ENCODE measurements around the gene PPP6R2. TPM values are rescaled to one million over a fixed set of nuclear protein-coding genes. Genes with fewer than 3 reads are reported as not detected.

Gene PPP6R2
- total and polyA plus RNA-seq, 9 of the 15 experiments (the other 6 are each of a cell fraction or from before 2014, with no cell fraction given): 0.32 to 39.8 (median 21.4) TPM

- Histone ChIP-seq H3K9ac (ENCODE audit: insufficient read depth in 1 of 2, low read depth in 2 of 2, low read length in 2 of 2) (peak overlapping the region in 1 of 2 experiments; percentile 45; a peak in 1 of 4 replicates), H4K20me1 (replicated peaks; ENCODE audit: control insufficient read depth, insufficient read depth, low read length) (no peaks in the 10 kb centered on the region), H3K9me3 (replicated peaks; ENCODE audit: control insufficient read depth, insufficient read depth, low read depth, low read length) (no peaks in the 10 kb centered on the region), H3K4me2 (ENCODE audit: insufficient read depth, low read length) (no peak overlapping the region), H2AFZ (ENCODE audit: low read depth, low read length) (no peak overlapping the region), H3K27ac (ENCODE audit: extremely low read depth, low read depth, low read length) (no peak overlapping the region), H3K4me3 (no peak overlapping the region), H3K4me1 (replicated peaks in 1 of 2; ENCODE audit: control insufficient read depth in 2 of 2, insufficient read depth in 2 of 2, low read length in 2 of 2) (peaks cover 0 to 69% of the 10 kb centered on the region in 2 experiments; a peak in 2 of 5 replicates), H3K79me2 (ENCODE audit: control insufficient read depth, insufficient read depth, low read length) (peaks cover 36% of the 10 kb centered on the region; the same call in 2 of the 3 replicates), H3K27me3 (ENCODE audit: control insufficient read depth in 2 of 2, insufficient read depth in 2 of 2, low read length in 2 of 2) (no peaks in the 10 kb centered on the region), H3K36me3 (ENCODE audit: control insufficient read depth, insufficient read depth, low read length) (no peaks in the 10 kb centered on the region; the same call in 2 of the 3 replicates), H3K9me1 (ENCODE audit: control insufficient read depth, insufficient read depth, low read length) (no peaks in the 10 kb centered on the region)
- intact Hi-C loops (cut with micrococcal nuclease): no loop called here
- CTCF ChIA-PET (ENCODE audit: low intra/inter-chr PET ratio): no interaction called here
- TF ChIP-seq DIDO1 (tag; IDR thresholded peaks at IDR 0.05; ENCODE audit: low read depth) (no peak), CHD4 (IDR thresholded peaks at IDR 0.05; ENCODE audit: insufficient read depth, insufficient replicate concordance, low read depth, low read length, poor library complexity, severe bottlenecking) (no peak), HDAC8 (tag; IDR thresholded peaks at IDR 0.05) (no peak), STAG1 (CRISPR knock-in tag; IDR thresholded peaks at IDR 0.05; ENCODE audit: borderline replicate concordance) (no peak), ZNF586 (CRISPR knock-in tag; conservative IDR thresholded peaks at IDR 0.05) (no peak), FIP1L1 (IDR thresholded peaks at IDR 0.05; ENCODE audit: low read depth, low read length, poor library complexity, severe bottlenecking) (no peak), HNRNPH1 (optimal IDR thresholded peaks at IDR 0.05; ENCODE audit: low read depth, low read length) (no peak), SP1 (CRISPR knock-in tag; IDR thresholded peaks at IDR 0.05) (no peak), ZNF384 (IDR thresholded peaks at IDR 0.05; ENCODE audit: low read depth, low read length) (no peak), ATF3 (IDR thresholded peaks at IDR 0.05) (no peak), ATF3 (CRISPR knock-in tag; conservative IDR thresholded peaks at IDR 0.05) (no peak), ZKSCAN8 (CRISPR knock-in tag; IDR thresholded peaks at IDR 0.05) (no peak), KLF1 (tag; IDR thresholded peaks at IDR 0.05) (no peak)
- 94% methylated on average over 2 of the region's 4 CpGs for WGBS (ENCODE audit: insufficient coverage, low coverage, missing lambda C conversion rate)
- DNase-seq (ENCODE audit: extremely low read depth in 1 of 4, low spot score in 3 of 4) (no peak), ATAC-seq (no peak), FAIRE-seq (no peak)
- BruUV-seq (replicated peaks): no TSS peak
- in situ Hi-C loops (cut with MboI): no loop called here
- POLR2A ChIA-PET: no interaction called here
Observed at GRCh38 chr22:50298266-50298637, 44.9 kb upstream of the PPP6R2 start.
